PC-3 (cell line): Measurements from ENCODE around the gene TNPO2. TPM values are rescaled to one million over a fixed set of nuclear protein-coding genes. Genes with fewer than 3 reads are reported as not detected.
A peak's percentile ranks its signal among the peaks of the same experiment; 100 is the strongest.

ENCODE experiments used
- ATAC-seq: fragments of 200-7000 bp; cut with Tn5 transposase; 2 replicates; pipeline ENCODE4 v1.9.1; 2020; ENCODE audit warnings: mild to moderate bottlenecking, moderate library complexity
- BruUV-seq: library from RNA; stranded (reverse); fragments of 400-500 nt; replicated peaks from 2 replicates; lab custom pipeline; 2021; lab: Mats Ljungman, UMichigan
- CTCF ChIA-PET: fragments of 300-600 bp; sonication (Branson Sonifier 250); formaldehyde crosslinking; loops from one replicate; lab custom pipeline; 2022; ENCODE audit warnings: antibody characterized with exemption; lab: Charles Lee
- POLR2A ChIA-PET: fragments of 300-600 bp; sonication (Branson Sonifier 250); formaldehyde crosslinking; loops from one replicate; lab custom pipeline; 2022; ENCODE audit warnings: antibody characterized with exemption; ENCODE audit not compliant: unreplicated experiment; lab: Charles Lee
- DNase-seq: peaks from one replicate; pipeline ENCODE4 v3.0.0-alpha.2; 2015
- H2AFZ ChIP-seq: fragments of 300-600 bp; sonication (generic); 2 replicates; pipeline ENCODE4 v1.6.0; 2016; ENCODE audit warnings: antibody characterized with exemption, low read length
- H3F3A ChIP-seq: fragments of 300-600 bp; sonication (generic); one replicate; pipeline ENCODE4 v1.6.0; 2017; ENCODE audit warnings: antibody characterized with exemption, low read length, control low read depth, mild to moderate bottlenecking; ENCODE audit not compliant: unreplicated experiment
- H3K27ac ChIP-seq: fragments of 300-600 bp; sonication (generic); 2 replicates; pipeline ENCODE4 v1.5.1; 2016; ENCODE audit warnings: mild to moderate bottlenecking, low read length
- H3K27me3 ChIP-seq: fragments of 300-600 bp; sonication (generic); 2 replicates; pipeline ENCODE4 v1.6.1; 2016; ENCODE audit warnings: low read length, mixed read lengths
- H3K36me3 ChIP-seq: fragments of 300-600 bp; sonication (generic); 2 replicates; pipeline ENCODE4 v1.6.1; 2016; ENCODE audit warnings: low read depth, mixed run types, low read length, mixed read lengths
- H3K4me1 ChIP-seq: fragments of 300-600 bp; sonication (generic); 2 replicates; pipeline ENCODE4 v1.5.1; 2016; ENCODE audit warnings: low read length; ENCODE audit not compliant: insufficient read depth
- H3K4me2 ChIP-seq: fragments of 300-600 bp; sonication (generic); 2 replicates; pipeline ENCODE4 v1.6.0; 2016; ENCODE audit warnings: low read length
- H3K4me3 ChIP-seq: fragments of 300-600 bp; sonication (generic); 2 replicates; pipeline ENCODE4 v1.5.1; 2016; ENCODE audit warnings: mild to moderate bottlenecking, low read length, mixed read lengths
- H3K79me2 ChIP-seq: fragments of 300-600 bp; sonication (generic); 2 replicates; pipeline ENCODE4 v1.6.1; 2017; ENCODE audit warnings: low read length, mixed read lengths
- H3K9ac ChIP-seq: fragments of 300-600 bp; sonication (generic); 2 replicates; pipeline ENCODE4 v1.6.0; 2016; ENCODE audit warnings: mild to moderate bottlenecking, low read length
- H3K9me2 ChIP-seq: fragments of 300-600 bp; sonication (generic); replicated peaks from 2 replicates; pipeline ENCODE4 v1.6.1; 2016; ENCODE audit warnings: mixed run types, low read length, mixed read lengths
- H3K9me3 ChIP-seq: fragments of 300-600 bp; sonication (generic); 2 replicates; pipeline ENCODE4 v1.6.1; 2016; ENCODE audit warnings: low read length, mixed read lengths
- H4K20me1 ChIP-seq: fragments of 300-600 bp; sonication (generic); 2 replicates; pipeline ENCODE4 v1.6.1; 2016; ENCODE audit warnings: low read length, mixed read lengths
- CTCF ChIP-seq: fragments of 300-600 bp; sonication (generic); conservative IDR thresholded peaks from 2 replicates; pipeline ENCODE4 v1.5.1; 2017; ENCODE audit warnings: antibody characterized with exemption, low read depth, mild to moderate bottlenecking, low read length
- EZH2 ChIP-seq: fragments of 300-600 bp; sonication (generic); IDR thresholded peaks from one replicate; pipeline ENCODE4 v1.6.1; 2017; ENCODE audit warnings: antibody characterized with exemption, mild to moderate bottlenecking, low read length; ENCODE audit not compliant: unreplicated experiment
- EZH2phosphoT487 ChIP-seq: fragments of 300-600 bp; sonication (generic); IDR thresholded peaks from 2 replicates; pipeline ENCODE4 v1.6.1; 2018; ENCODE audit warnings: mild to moderate bottlenecking, antibody characterized with exemption, low read length, borderline replicate concordance
- intact Hi-C: fragments of 100-400 bp; cut with micrococcal nuclease; formaldehyde crosslinking; loops from 2 replicates; pipeline ENCODE4 v1.9.0; 2023
- total RNA-seq: library from RNA; depleted of rRNA; stranded (reverse); fragments of >200 nt; gene quantifications from 2 replicates; pipeline ENCODE4 v1.2.3, GENCODE V29; 2014

The TNPO2 gene
- total RNA-seq, 1 experiment from 2014 or later: 50.6 TPM

DNA sequence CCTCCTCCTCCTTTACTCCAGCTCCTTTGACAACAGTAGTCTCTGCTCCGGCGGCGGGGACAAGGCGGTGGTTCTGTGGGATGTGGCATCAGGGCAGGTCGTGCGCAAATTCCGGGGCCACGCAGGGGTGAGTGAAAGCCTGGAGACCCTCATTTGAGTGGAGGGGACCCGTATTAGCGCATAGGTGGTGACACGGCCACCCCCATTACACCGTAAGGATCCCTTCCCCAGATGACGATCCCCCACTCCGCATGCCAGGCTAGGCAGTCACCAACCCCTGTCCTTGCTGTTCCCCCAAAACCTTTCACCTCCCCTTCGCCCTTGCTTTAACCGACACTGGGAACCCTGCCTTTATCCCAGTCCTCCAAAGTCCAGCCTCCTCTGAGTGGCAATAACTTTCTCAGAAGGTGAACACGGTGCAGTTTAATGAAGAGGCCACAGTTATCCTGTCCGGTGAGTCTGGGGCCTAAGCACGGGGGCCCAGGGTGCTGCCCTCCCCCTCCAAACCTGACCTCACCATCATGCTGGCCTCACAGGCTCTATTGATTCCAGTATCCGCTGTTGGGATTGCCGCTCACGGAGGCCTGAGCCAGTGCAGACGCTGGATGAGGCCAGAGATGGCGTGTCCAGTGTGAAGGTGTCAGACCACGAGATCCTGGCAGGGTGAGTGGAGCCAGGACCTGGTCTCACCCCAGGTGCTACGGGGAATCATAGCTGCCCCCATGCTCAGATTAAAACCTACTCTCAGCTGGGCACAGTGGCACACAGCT lies 53.4 kb downstream of the TNPO2 start:
- Histone ChIP-seq H3K9me2 (no peaks in the 10 kb centered on the region), H3F3A (no peaks in the 10 kb centered on the region), H3K9ac (peak overlapping the region; percentile 91), H3K4me3 (peak overlapping the region; percentile 88), H3K36me3 (peaks cover 14% of the 10 kb centered on the region), H3K27me3 (no peaks in the 10 kb centered on the region), H3K27ac (peak overlapping the region; percentile 71; the same call in 1 of the 2 replicates), H3K79me2 (peaks cover 56% of the 10 kb centered on the region), H3K9me3 (no peaks in the 10 kb centered on the region), H3K4me1 (peaks cover 32% of the 10 kb centered on the region), H3K4me2 (peak overlapping the region; percentile 93), H2AFZ (peak overlapping the region; percentile 89), H4K20me1 (no peaks in the 10 kb centered on the region)
- no peak for DNase-seq
- ChIA-PET POLR2A (no interaction called here), CTCF (interaction anchor here (1.2 kb wide), 1 partner anchor 178 kb away, joined by 5 read pairs; no protein-coding TSS in a partner anchor)
- no TSS peak for BruUV-seq
- intact Hi-C loops: no loop called here
- ATAC-seq: no peak
- TF ChIP-seq EZH2 (no peak), CTCF (no peak), EZH2phosphoT487 (no peak)

GRCh38 chr19:12669270-12670158 lies 54.2 kb downstream of the TNPO2 start:
- peaks cover 32% of the 10 kb centered on the region for H3K4me1 ChIP-seq
- peaks cover 16% of the 10 kb centered on the region for H3K36me3 ChIP-seq
- no peak for TF ChIP-seq CTCF
- no peak for TF ChIP-seq EZH2phosphoT487
- no peak for TF ChIP-seq EZH2
- peak overlapping the region; percentile 91 for H3K9ac ChIP-seq
- peak overlapping the region; percentile 89 for H2AFZ ChIP-seq
- H3K9me2 ChIP-seq: no peaks in the 10 kb centered on the region
- POLR2A ChIA-PET: interaction anchor here (0.7 kb wide), 1 partner anchor 11 kb away, joined by 6 read pairs; no protein-coding TSS in a partner anchor
- CTCF ChIA-PET: interaction anchor here (1.2 kb wide), 1 partner anchor 178 kb away, joined by 5 read pairs; no protein-coding TSS in a partner anchor
- H3K27me3 ChIP-seq: no peaks in the 10 kb centered on the region
- H3K4me3 ChIP-seq: peak overlapping the region; percentile 88
- H3K9me3 ChIP-seq: no peaks in the 10 kb centered on the region
- TSS peak; percentile 67 for BruUV-seq
- H3K79me2 ChIP-seq: peaks cover 57% of the 10 kb centered on the region
- H3K4me2 ChIP-seq: peak overlapping the region; percentile 93
- H3K27ac ChIP-seq: peak overlapping the region; percentile 71
- peak; percentile 42 for ATAC-seq
- H3F3A ChIP-seq: no peaks in the 10 kb centered on the region
- no peaks in the 10 kb centered on the region for H4K20me1 ChIP-seq
- intact Hi-C loops: no loop called here
- peak; percentile 86 for DNase-seq
